ENCODE data around the gene FEM1B. TPM values are rescaled to one million over a fixed set of nuclear protein-coding genes. Genes with fewer than 3 reads are reported as not detected.
A peak's percentile ranks its signal among the peaks of the same experiment; 100 is the strongest.

FEM1B gene
- total and polyA plus RNA-seq, 2 of the 8 experiments (the other 6 are each of a cell fraction or from before 2014, with no cell fraction given), result 36.1 to 83.8 TPM

- Histone ChIP-seq H4K91ac (replicated peaks; ENCODE audit: insufficient read length, low read length) (peak overlapping the region; percentile 29), H2AK5ac (ENCODE audit: low read depth, low read length) (no peak overlapping the region), H3K56ac (replicated peaks; ENCODE audit: insufficient read length, low read depth, low read length) (no peak overlapping the region), H3K27me3 (replicated peaks in 1 of 4; ENCODE audit: control insufficient read depth in 3 of 4, extremely low read depth in 1 of 4, insufficient read depth in 3 of 4, low read length in 3 of 4) (no peaks in the 10 kb centered on the region), H3K79me1 (ENCODE audit: low read depth, low read length) (no peaks in the 10 kb centered on the region), H3K18ac (ENCODE audit: extremely low read depth, low read length) (0 out of 2 replicates have a peak overlapping the region, but pooled peaks have one; percentile 39), H2AFZ (ENCODE audit: low read length) (peak overlapping the region; percentile 87), H3K23ac (ENCODE audit: insufficient read length) (no peak overlapping the region), H4K5ac (ENCODE audit: insufficient read length, low read depth, low read length) (no peak overlapping the region), H4K20me1 (replicated peaks in 1 of 2; ENCODE audit: control insufficient read depth in 1 of 2, insufficient read depth in 2 of 2, low read length in 2 of 2) (no peaks in the 10 kb centered on the region), H2BK20ac (ENCODE audit: low read length) (no peak overlapping the region), H3K9me3 (ENCODE audit: insufficient read depth in 2 of 2, low read depth in 1 of 2, low read length in 1 of 2) (no peaks in the 10 kb centered on the region), H3K4me3 (ENCODE audit: extremely low read depth in 1 of 4, insufficient read depth in 2 of 4, low read depth in 3 of 4, low read length in 4 of 4) (no peak overlapping the region), H3K36me3 (ENCODE audit: control insufficient read depth in 2 of 4, insufficient read depth in 4 of 4, low read length in 3 of 4) (no peaks in the 10 kb centered on the region), H3K23me2 (ENCODE audit: low read depth, low read length) (no peaks in the 10 kb centered on the region), H2BK120ac (replicated peaks; ENCODE audit: low read depth, low read length) (no peak overlapping the region), H4K8ac (ENCODE audit: extremely low read depth, insufficient read depth, low read length) (0 out of 2 replicates have a peak overlapping the region, but pooled peaks have one; percentile 9), H2BK5ac (ENCODE audit: low read depth, low read length) (no peak overlapping the region), H3K4ac (replicated peaks; ENCODE audit: insufficient read length, low read depth, low read length) (no peak overlapping the region), H3K79me2 (ENCODE audit: control insufficient read depth in 1 of 2, insufficient read depth in 2 of 2, low read length in 2 of 2) (no peaks in the 10 kb centered on the region), H3K27ac (ENCODE audit: low read depth, low read length) (no peak overlapping the region), H2BK12ac (ENCODE audit: low read depth, low read length) (no peak overlapping the region), H3K14ac (ENCODE audit: insufficient read length) (no peak overlapping the region), H2BK15ac (ENCODE audit: low read length) (peak overlapping the region; percentile 99; the same call in 1 of the 2 replicates), H3K9ac (replicated peaks in 1 of 4; ENCODE audit: extremely low read depth in 1 of 4, low read depth in 3 of 4, low read length in 3 of 4) (no peak overlapping the region), H3K4me1 (replicated peaks in 1 of 4; ENCODE audit: control insufficient read depth in 3 of 4, insufficient read depth in 4 of 4, low read length in 3 of 4) (peaks cover 7 to 28% (median 18%) of the 10 kb centered on the region in 4 experiments), H3K4me2 (ENCODE audit: insufficient read depth in 1 of 2, low read depth in 2 of 2, low read length in 2 of 2) (0 out of 4 replicates have a peak overlapping the region, but pooled peaks of 1 of the 2 experiments have one; percentile 1)
- DNase-seq (ENCODE audit: low read depth in 1 of 2, low spot score in 2 of 2) (peak in 1 of 2 experiments; percentile 51), FAIRE-seq (no peak)
- ChIA-PET CTCF (ENCODE audit: partially characterized antibody) (interaction anchor here (0.6 to 9.0 kb wide), 54 partner anchors 9 to 568 kb away, joined by 3 to 199 read pairs (median 7); partner anchors contain the start of genes CALML4, CLN6 and FEM1B), POLR2A (ENCODE audit: partially characterized antibody) (interaction anchor here (1.0 to 4.6 kb wide), 4 partner anchors 17 to 253 kb away, joined by 3 to 37 read pairs (median 4); partner anchors contain the start of gene FEM1B)
- no peak for TF ChIP-seq EGR1 (IDR thresholded peaks at IDR 0.05; ENCODE audit: borderline replicate concordance, low read depth, low read length)
- TF ChIP-seq MAFK (IDR thresholded peaks at IDR 0.05; ENCODE audit: low read depth, low read length), result no peak
- TF ChIP-seq CBX5 (IDR thresholded peaks at IDR 0.05; ENCODE audit: low read depth, low read length), result no peak
- TF ChIP-seq SP4 (IDR thresholded peaks at IDR 0.05; ENCODE audit: low read length), result no peak
- TF ChIP-seq TAF1 (IDR thresholded peaks at IDR 0.05; ENCODE audit: low read depth, low read length), result no peak
- TF ChIP-seq JUND (IDR thresholded peaks at IDR 0.05; ENCODE audit: low read length), result no peak
- no peak for TF ChIP-seq ASH2L (IDR thresholded peaks at IDR 0.05; ENCODE audit: low read length)
- no peak for TF ChIP-seq NANOG (IDR thresholded peaks at IDR 0.05; ENCODE audit: insufficient read depth, low read depth, low read length, poor library complexity, severe bottlenecking)
- 80% methylated on average over 14 of the region's 14 CpGs; no CpG with 5 or more reads in 1 of the 2 experiments for WGBS, 2 experiments (ENCODE audit: extremely low coverage in 1 of 2, insufficient coverage in 1 of 2, insufficient read length in 1 of 2, insufficient replicate concordance in 2 of 2, low coverage in 1 of 2, low lambda C conversion rate in 2 of 2, missing lambda C conversion rate in 1 of 2)
Observed at GRCh38 chr15:68307131-68307928, 29.8 kb downstream of the FEM1B start.

All from H1 (cell line).